HUES48 (cell line): ENCODE results near the gene USP25.

Experiments used
- H3K27ac ChIP-seq: one replicate; pipeline ENCODE4 v1.7.0; 2013; ENCODE audit warnings: low read depth, low read length, inconsistent platforms
- H3K27me3 ChIP-seq: 2 replicates; pipeline ENCODE4 v1.6.1; 2013; ENCODE audit warnings: mild to moderate bottlenecking, low read length; ENCODE audit not compliant: control insufficient read depth, insufficient read depth
- H3K36me3 ChIP-seq: 2 replicates; pipeline ENCODE4 v1.6.1; 2013; ENCODE audit warnings: low read length; ENCODE audit not compliant: control insufficient read depth, insufficient read depth
- H3K4me1 ChIP-seq: 2 replicates; pipeline ENCODE4 v1.6.1; 2013; ENCODE audit warnings: mild to moderate bottlenecking, low read length; ENCODE audit not compliant: control insufficient read depth, insufficient read depth
- H3K4me3 ChIP-seq: 2 replicates; pipeline ENCODE4 v1.5.1; 2013; ENCODE audit warnings: mild to moderate bottlenecking, low read depth, low read length
- H3K9ac ChIP-seq: 2 replicates; pipeline ENCODE4 v1.6.1; 2013; ENCODE audit warnings: mild to moderate bottlenecking, low read depth, low read length, moderate library complexity
- H3K9me3 ChIP-seq: 2 replicates; pipeline ENCODE4 v1.6.1; 2013; ENCODE audit warnings: low read length; ENCODE audit not compliant: control insufficient read depth, insufficient read depth

Gene USP25

GRCh38 chr21:15857740-15858139 lies 128.0 kb downstream of the USP25 start:
- Histone ChIP-seq H3K27ac (no peak overlapping the region), H3K9ac (no peak overlapping the region), H3K36me3 (peaks cover 19% of the 10 kb centered on the region), H3K4me1 (no peaks in the 10 kb centered on the region), H3K9me3 (no peaks in the 10 kb centered on the region), H3K4me3 (no peak overlapping the region), H3K27me3 (no peaks in the 10 kb centered on the region)

DNA sequence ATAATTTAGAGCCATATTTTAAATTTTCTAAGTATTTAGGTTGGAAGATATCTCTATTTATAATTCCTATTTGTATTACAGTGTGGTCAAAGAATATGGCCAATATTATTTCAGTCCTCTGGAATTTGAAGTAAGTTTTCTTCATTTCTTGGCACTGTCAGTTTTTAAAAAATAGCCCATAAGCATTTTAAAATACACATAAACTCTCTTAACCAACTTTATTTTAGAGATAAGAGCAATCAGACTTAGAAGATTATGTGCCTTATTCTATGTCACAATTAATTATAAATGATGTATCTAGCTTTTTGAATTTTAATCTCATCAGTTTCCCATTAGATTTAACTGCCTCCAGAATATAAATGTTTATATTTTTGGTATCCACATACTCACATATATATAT lies 130.8 kb downstream of the USP25 start:
- no peaks in the 10 kb centered on the region for H3K27me3 ChIP-seq
- no peaks in the 10 kb centered on the region for H3K4me1 ChIP-seq
- H3K27ac ChIP-seq: no peak overlapping the region
- no peak overlapping the region for H3K9ac ChIP-seq
- H3K4me3 ChIP-seq: no peak overlapping the region
- H3K9me3 ChIP-seq: no peaks in the 10 kb centered on the region
- H3K36me3 ChIP-seq: peaks cover 20% of the 10 kb centered on the region

DNA sequence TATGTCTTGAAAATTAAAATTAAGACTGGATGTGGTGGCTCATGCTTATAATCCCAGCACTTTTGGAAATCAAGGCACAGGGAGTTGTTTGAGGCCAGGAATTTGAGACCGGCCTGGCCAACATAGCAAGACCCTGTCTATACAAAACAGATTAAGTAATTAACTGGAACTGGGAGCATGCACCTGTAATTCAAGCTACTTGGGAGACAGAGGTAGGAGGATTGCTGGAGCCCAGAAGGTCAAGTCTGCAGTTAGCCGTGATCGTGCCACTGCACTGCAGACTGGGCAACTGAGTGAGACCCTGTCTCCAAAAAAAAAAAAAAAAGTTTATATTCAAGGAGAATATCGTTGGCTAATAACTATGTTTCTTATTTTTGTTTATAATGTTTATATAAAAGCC lies 139.2 kb downstream of the USP25 start:
- no peak overlapping the region for H3K27ac ChIP-seq
- no peaks in the 10 kb centered on the region for H3K4me1 ChIP-seq
- no peak overlapping the region for H3K9ac ChIP-seq
- H3K36me3 ChIP-seq: peaks cover 83% of the 10 kb centered on the region
- no peaks in the 10 kb centered on the region for H3K27me3 ChIP-seq
- H3K9me3 ChIP-seq: no peaks in the 10 kb centered on the region
- no peak overlapping the region for H3K4me3 ChIP-seq

GRCh38 chr21:15870819-15871218 lies 141.0 kb downstream of the USP25 start:
- Histone ChIP-seq H3K9me3 (no peaks in the 10 kb centered on the region), H3K27ac (no peak overlapping the region), H3K9ac (no peak overlapping the region), H3K27me3 (no peaks in the 10 kb centered on the region), H3K4me3 (no peak overlapping the region), H3K4me1 (no peaks in the 10 kb centered on the region), H3K36me3 (peaks cover 84% of the 10 kb centered on the region)

GRCh38 chr21:15872236-15872635 lies 142.5 kb downstream of the USP25 start:
- Histone ChIP-seq H3K27ac (no peak overlapping the region), H3K36me3 (peaks cover 84% of the 10 kb centered on the region), H3K9me3 (no peaks in the 10 kb centered on the region), H3K4me3 (no peak overlapping the region), H3K27me3 (no peaks in the 10 kb centered on the region), H3K9ac (no peak overlapping the region), H3K4me1 (no peaks in the 10 kb centered on the region)

GRCh38 chr21:15874615-15875014 lies 144.8 kb downstream of the USP25 start:
- Histone ChIP-seq H3K27ac (no peak overlapping the region), H3K4me3 (no peak overlapping the region), H3K9ac (no peak overlapping the region), H3K36me3 (peaks cover 86% of the 10 kb centered on the region), H3K4me1 (no peaks in the 10 kb centered on the region), H3K27me3 (no peaks in the 10 kb centered on the region), H3K9me3 (peaks cover under 1% of the 10 kb centered on the region; the same call in 1 of the 2 replicates)

- H3K4me1 ChIP-seq: no peaks in the 10 kb centered on the region
- no peak overlapping the region for H3K4me3 ChIP-seq
- H3K9ac ChIP-seq: no peak overlapping the region
- H3K27ac ChIP-seq: no peak overlapping the region
- H3K27me3 ChIP-seq: no peaks in the 10 kb centered on the region
- peaks cover 6% of the 10 kb centered on the region for H3K9me3 ChIP-seq
- H3K36me3 ChIP-seq: peaks cover 86% of the 10 kb centered on the region
Measured at GRCh38 chr21:15875286-15875685, 145.5 kb downstream of the USP25 start.

DNA sequence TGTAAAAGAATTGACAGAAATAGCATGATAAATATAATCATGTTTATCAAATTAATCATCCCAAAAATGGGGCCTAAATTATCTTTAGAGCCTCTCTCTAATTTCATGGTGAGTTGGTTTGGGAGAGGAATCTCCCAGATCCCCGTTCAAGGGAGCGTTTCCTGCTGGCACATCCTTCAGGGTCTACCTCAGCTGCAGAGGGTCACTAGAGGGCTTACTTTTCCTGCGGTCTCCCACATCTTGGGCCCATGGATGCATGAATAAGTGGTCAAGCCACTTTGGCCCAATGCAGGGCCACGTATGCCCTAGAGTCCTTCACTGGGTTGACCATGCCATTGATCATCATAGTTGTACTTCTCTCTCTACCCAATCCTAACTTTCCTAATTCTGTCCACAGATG lies 164.1 kb downstream of the USP25 start:
- peaks cover 8% of the 10 kb centered on the region; the same call in 1 of the 2 replicates for H3K9me3 ChIP-seq
- no peaks in the 10 kb centered on the region for H3K4me1 ChIP-seq
- H3K27ac ChIP-seq: no peak overlapping the region
- H3K4me3 ChIP-seq: no peak overlapping the region
- no peaks in the 10 kb centered on the region for H3K27me3 ChIP-seq
- no peaks in the 10 kb centered on the region for H3K36me3 ChIP-seq
- H3K9ac ChIP-seq: no peak overlapping the region

GRCh38 chr21:15894596-15894995 lies 164.8 kb downstream of the USP25 start:
- H3K27ac ChIP-seq: no peak overlapping the region
- H3K4me3 ChIP-seq: no peak overlapping the region
- no peaks in the 10 kb centered on the region for H3K4me1 ChIP-seq
- H3K27me3 ChIP-seq: no peaks in the 10 kb centered on the region
- H3K9me3 ChIP-seq: peaks cover 15% of the 10 kb centered on the region
- no peak overlapping the region for H3K9ac ChIP-seq
- H3K36me3 ChIP-seq: no peaks in the 10 kb centered on the region

DNA sequence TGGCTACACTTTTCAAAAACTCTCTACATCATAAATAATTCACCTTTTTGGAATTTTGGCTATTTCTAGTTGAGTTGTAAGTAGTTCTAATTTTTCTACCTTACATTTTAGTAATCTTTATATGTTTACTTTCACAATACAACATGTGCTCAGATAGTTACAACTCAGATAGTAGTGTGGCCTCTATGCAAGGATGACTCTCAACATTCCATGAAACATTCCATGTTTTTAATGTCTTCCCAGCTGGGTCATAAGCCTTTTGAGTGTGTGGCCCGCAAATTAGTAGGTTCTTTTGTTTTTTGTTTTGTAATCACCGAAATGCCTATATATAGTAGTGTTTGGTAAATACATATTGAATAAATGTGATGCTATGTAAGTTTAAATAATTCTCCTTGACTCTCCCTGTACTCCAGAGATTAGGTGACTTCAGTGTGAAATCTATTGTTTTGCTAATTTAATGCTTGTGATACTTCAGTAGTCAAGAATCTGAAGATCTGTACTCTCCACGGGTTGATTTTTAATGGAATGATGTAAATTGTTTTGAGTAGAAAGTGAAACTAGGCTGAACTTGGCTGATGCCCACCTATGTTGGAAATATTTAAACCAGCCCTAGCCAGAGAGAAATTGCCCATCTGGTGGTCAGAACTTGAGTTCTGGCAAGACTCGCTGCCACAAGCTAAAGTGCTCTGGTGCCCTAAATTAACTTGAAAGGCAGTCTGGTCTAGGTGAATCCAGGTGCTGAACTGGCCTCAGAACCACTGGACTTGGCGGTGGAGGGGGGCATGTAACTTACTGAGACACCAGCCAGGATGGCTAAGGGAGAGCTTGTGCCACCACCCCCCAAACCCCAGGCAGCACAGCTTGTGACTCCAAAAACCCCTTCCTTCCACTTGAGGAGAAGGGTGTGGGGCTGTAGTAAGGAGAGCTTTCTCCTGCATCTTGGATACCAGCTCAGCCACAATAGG lies 165.6 kb downstream of the USP25 start:
- Histone ChIP-seq H3K27me3 (no peaks in the 10 kb centered on the region), H3K4me3 (no peak overlapping the region), H3K36me3 (no peaks in the 10 kb centered on the region), H3K4me1 (no peaks in the 10 kb centered on the region), H3K9ac (no peak overlapping the region), H3K27ac (no peak overlapping the region), H3K9me3 (peaks cover 23% of the 10 kb centered on the region)

DNA sequence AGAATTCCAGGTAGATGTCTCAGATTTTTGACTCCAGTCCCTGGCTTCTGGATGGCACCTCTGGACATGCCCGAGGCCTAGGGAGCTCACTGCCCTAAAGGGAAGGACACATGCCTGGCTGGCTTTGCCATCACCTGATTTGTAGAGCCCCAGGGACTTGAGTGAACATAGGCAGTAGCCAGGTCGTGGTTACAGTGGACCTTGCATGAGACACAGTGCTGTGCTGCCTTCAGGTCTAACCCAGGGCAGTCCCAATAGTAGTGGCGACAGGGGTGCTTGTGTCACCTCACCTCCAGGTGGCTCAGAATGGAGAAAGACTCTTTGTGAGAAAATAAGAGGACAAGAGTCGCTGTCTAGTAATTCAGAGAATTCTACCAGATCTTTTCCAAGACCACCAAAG lies 166.7 kb downstream of the USP25 start:
- H3K9me3 ChIP-seq: peaks cover 30% of the 10 kb centered on the region
- H3K4me3 ChIP-seq: no peak overlapping the region
- H3K4me1 ChIP-seq: no peaks in the 10 kb centered on the region
- H3K27ac ChIP-seq: no peak overlapping the region
- H3K27me3 ChIP-seq: no peaks in the 10 kb centered on the region
- H3K36me3 ChIP-seq: no peaks in the 10 kb centered on the region
- no peak overlapping the region for H3K9ac ChIP-seq
